Upper lobe of right lung (tissue), 1 donor: ENCODE data around the gene LVRN. TPM values are rescaled to one million over a fixed set of nuclear protein-coding genes. Genes with fewer than 3 reads are reported as not detected.

Source experiments
- ATAC-seq: fragments of 200-7000 bp; cut with Tn5 transposase; one replicate; pipeline ENCODE4 v1.9.1; 2020; ENCODE audit warnings: mild to moderate bottlenecking, moderate library complexity
- DNase-seq: peaks from one replicate; pipeline ENCODE4 v3.0.0-alpha.2; 2020
- H3K27ac ChIP-seq: fragments of 200-600 bp; one replicate; pipeline ENCODE4 v1.8.0; 2022
- H3K27me3 ChIP-seq: fragments of 200-600 bp; one replicate; pipeline ENCODE4 v1.8.0; 2022; ENCODE audit warnings: mild to moderate bottlenecking
- H3K36me3 ChIP-seq: fragments of 200-600 bp; one replicate; pipeline ENCODE4 v1.8.0; 2022
- H3K4me1 ChIP-seq: fragments of 200-600 bp; one replicate; pipeline ENCODE4 v1.8.0; 2022
- H3K4me3 ChIP-seq: fragments of 200-600 bp; one replicate; pipeline ENCODE4 v1.8.0; 2022; ENCODE audit warnings: mild to moderate bottlenecking
- H3K9me3 ChIP-seq: fragments of 200-600 bp; one replicate; pipeline ENCODE4 v1.8.0; 2022
- CTCF ChIP-seq: fragments of 200-600 bp; IDR thresholded peaks from one replicate; pipeline ENCODE4 v1.8.0; 2022; ENCODE audit warnings: antibody characterized with exemption
- intact Hi-C: fragments of 100-400 bp; cut with DNase I; formaldehyde crosslinking; loops from one replicate; pipeline ENCODE4 v1.11.0; 2022
- total RNA-seq: library from RNA; stranded (reverse); fragmentation: NEBNext Ultra II Directional; extraction: Animal tissue kit (Norgen Biotek cat#: 25700); gene quantifications from one replicate; pipeline ENCODE4 v1.2.1, GENCODE V29; 2021
- donor health status: DM: no; HTN: yes; CAD: no; lungs with severe emphysema.

LVRN gene
- total RNA-seq, 1 donor from 2014 or later, result 0.20 TPM

DNA sequence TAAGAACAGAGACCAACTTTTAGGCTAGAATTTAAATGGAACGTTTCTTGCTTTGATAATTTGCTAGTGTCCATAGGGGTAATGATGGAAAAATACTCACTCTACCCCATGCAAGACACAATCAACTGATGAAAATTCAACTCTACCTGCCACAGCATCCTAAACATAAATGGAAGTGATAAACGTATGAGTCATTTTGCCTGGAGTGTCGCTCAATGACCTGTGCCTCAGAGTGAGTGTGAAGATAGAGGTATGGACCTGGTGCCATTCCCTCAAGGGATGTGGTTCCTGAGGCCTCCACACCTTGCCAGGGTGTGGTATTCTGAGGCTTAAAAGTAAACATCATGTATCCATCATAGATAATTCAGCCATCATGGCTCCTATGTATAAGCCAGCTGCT is 84.0 kb downstream of the LVRN start:
- no peaks in the 10 kb centered on the region for H3K9me3 ChIP-seq
- no peaks in the 10 kb centered on the region for H3K36me3 ChIP-seq
- ATAC-seq (no peak), DNase-seq (no peak)
- no peaks in the 10 kb centered on the region for H3K4me1 ChIP-seq
- no peak for TF ChIP-seq CTCF
- no peak overlapping the region for H3K27ac ChIP-seq
- intact Hi-C loops, result no loop called here
- no peak overlapping the region for H3K4me3 ChIP-seq
- peaks cover 8% of the 10 kb centered on the region for H3K27me3 ChIP-seq

- intact Hi-C loops, result no loop called here
- Histone ChIP-seq H3K4me1 (no peaks in the 10 kb centered on the region), H3K36me3 (no peaks in the 10 kb centered on the region), H3K9me3 (no peaks in the 10 kb centered on the region), H3K27ac (no peak overlapping the region), H3K4me3 (no peak overlapping the region), H3K27me3 (peaks cover 7% of the 10 kb centered on the region)
- no peak for TF ChIP-seq CTCF
- DNase-seq (no peak), ATAC-seq (no peak)
Observed at GRCh38 chr5:116046823-116047222, 84.5 kb downstream of the LVRN start.

DNA sequence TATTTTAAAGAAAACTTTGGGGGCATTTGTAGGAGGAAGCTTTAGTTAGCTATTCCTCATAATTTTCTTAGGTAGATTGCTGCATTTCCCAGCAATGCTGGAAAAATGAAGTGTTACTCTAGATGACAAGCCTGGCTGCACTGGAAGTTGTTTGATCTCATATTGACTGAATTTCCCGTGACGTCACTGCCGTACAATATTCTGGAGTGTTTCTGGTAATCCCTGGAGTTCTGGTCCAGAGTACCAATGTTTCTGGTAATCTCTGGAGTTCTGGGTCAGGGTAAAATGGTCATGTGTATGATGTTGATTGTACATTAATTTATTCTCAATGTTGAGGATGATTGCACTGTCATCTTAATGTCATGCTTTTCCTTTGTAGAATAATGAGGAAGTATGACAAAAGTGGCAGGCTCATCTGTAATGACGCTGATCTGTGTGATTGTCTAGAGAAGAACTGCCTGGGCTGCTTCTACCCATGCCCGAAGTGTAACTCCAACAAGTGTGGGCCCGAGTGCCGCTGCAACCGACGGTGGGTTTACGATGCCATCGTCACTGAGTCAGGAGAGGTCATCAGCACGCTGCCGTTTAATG is 96.2 kb downstream of the LVRN start:
- no peak for ATAC-seq
- no peak for DNase-seq
- H3K27ac ChIP-seq, result no peak overlapping the region
- H3K27me3 ChIP-seq, result peaks cover under 1% of the 10 kb centered on the region
- no peak overlapping the region for H3K4me3 ChIP-seq
- TF ChIP-seq CTCF, result no peak
- intact Hi-C loops, result no loop called here
- H3K9me3 ChIP-seq, result no peaks in the 10 kb centered on the region
- H3K4me1 ChIP-seq, result no peaks in the 10 kb centered on the region
- H3K36me3 ChIP-seq, result no peaks in the 10 kb centered on the region

GRCh38 chr5:116062352-116062751 is 100.1 kb downstream of the LVRN start:
- ATAC-seq (no peak), DNase-seq (no peak)
- intact Hi-C loops, result no loop called here
- Histone ChIP-seq H3K27ac (no peak overlapping the region), H3K27me3 (peaks cover 19% of the 10 kb centered on the region), H3K36me3 (no peaks in the 10 kb centered on the region), H3K4me1 (no peaks in the 10 kb centered on the region), H3K9me3 (no peaks in the 10 kb centered on the region), H3K4me3 (no peak overlapping the region)
- no peak for TF ChIP-seq CTCF

DNA sequence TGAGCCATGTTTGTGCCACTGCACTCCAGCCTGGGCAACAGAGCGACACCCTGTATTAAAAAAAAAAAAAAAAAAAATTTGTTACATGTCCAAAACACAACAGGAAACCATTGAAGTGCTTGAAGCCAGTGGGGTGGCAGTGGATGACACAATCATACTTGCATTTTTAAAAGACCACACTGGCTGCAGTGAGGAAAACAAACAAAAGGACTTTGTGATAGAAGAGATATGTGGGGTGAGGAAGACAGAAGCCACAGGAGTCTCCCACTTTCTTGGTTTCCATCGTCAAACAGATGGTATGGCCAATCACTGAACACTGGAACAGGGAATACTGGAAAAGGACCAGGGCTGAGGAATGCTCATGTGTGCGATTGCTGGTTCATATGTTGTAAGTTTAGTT is 101.7 kb downstream of the LVRN start:
- no peak for DNase-seq
- intact Hi-C loops, result no loop called here
- TF ChIP-seq CTCF, result no peak
- Histone ChIP-seq H3K4me1 (no peaks in the 10 kb centered on the region), H3K9me3 (no peaks in the 10 kb centered on the region), H3K27me3 (peaks cover 19% of the 10 kb centered on the region), H3K36me3 (no peaks in the 10 kb centered on the region), H3K27ac (no peak overlapping the region), H3K4me3 (no peak overlapping the region)
- ATAC-seq, result no peak
